ENCODE data around the gene PRKAB2.
"Not testable (repeated sequence)": the region's sequence is repeated elsewhere in the genome, so short reads cannot be mapped to it uniquely, and the experiment has no call there.

Gene PRKAB2

DNA sequence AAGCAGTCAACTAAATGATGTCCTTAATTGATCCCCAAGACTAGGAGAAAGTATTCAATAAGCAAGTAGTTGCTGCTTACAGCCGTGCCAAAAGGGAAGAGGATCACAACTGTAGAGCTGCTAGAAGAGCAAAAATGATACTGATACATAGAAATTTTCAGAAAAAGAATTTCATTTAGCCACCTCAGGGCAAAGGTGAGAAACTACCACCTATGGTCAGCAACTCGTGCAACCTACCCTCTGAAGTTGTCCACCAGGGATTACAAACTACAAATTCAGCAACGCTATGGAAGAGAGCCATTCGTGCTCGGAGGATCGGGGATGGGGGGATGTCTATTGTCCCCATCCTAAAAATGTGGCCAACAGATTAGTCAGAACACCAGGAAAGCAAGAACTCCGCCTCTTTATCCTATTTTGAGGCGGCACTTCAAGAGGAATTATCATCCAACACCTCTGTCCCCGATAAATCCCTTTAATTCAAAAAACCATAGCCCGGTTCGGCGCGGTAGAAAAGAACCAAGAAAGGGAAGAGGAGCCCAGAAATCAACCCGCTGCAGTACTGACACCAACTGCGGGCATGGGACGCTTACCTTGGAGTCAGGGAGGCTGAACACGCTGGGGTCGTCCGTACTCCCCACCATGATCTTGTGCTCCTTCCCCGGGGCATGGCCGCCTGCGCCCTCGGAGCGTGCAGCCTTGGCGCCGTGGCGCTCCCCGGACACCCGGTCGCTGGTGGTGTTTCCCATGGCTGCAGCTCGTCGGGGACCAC, 687 bp downstream of the PRKAB2 start:
- TF ChIP-seq ZFX (IDR thresholded peaks at IDR 0.05; ENCODE audit: borderline replicate concordance): no peak
- TF ChIP-seq CTCF (IDR thresholded peaks at IDR 0.05): no peak
- H3K27ac ChIP-seq: peak overlapping the region; percentile 83

DNA sequence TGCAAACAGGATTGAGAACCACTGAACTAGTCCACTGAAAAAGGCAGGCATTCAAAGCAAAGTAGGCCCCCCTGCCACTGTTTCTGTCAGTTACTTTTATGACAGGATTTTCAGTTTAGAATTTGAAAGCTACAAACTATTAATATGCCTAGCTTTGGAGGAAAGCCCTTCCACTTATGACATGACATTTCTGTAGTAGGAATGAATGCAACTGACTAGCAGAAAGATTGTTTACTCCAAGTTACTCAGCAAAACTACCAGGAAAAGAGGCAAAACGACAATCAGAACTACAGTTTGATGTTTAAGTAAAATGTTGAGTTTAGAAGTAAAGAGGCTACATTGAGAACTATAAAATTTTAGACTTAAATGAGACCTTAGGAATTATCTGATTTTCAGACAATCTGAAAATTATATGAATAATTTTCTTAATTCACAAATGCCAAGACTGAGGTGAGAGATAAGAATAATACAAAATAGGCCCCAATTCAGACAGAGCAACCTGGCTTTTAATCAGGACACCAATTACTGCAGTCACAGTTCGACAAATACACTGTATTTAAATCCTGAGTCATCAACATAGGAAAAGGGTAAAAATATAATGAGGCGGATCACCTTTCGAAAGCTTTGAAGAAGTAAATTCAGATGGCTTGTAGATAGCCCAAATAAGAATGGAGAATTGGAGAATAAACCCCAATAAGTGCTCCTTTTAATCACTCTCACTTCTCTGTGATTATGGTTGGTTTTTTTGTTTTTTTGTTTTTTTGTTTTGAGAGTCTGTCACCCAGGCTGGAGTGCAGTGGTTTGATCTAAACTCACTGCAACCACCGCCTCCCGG, 2.2 kb downstream of the PRKAB2 start:
- no peak overlapping the region for H3K27ac ChIP-seq
- TF ChIP-seq CTCF (IDR thresholded peaks at IDR 0.05) (no peak), ZFX (IDR thresholded peaks at IDR 0.05; ENCODE audit: borderline replicate concordance) (no peak)

- no peak for TF ChIP-seq CTCF (IDR thresholded peaks at IDR 0.05)
- no peak for TF ChIP-seq ZFX (IDR thresholded peaks at IDR 0.05; ENCODE audit: borderline replicate concordance)
- no peak overlapping the region for H3K27ac ChIP-seq
Observed at GRCh38 chr1:147169171-147169570, 3.1 kb downstream of the PRKAB2 start.

DNA sequence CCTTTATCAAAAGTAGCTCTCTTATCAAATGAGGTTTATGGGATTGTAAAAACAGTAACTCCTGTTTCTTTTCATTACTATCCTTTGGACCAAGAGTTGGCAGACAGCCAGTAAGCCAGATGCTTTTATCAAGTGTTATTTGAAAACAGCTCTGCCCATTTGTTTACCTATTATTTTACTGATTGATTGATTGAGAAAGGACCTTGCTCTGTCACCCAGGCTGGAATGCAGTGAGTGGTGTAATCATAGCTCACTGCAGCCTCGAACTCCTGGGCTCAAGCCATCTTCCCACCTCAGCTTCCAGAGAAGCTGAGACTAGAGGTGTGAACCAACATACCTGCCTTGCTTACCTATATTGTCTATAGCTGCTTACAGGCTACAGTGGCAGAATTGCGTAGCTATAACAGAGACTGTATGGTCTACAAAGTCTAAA, 3.6 kb downstream of the PRKAB2 start:
- H3K27ac ChIP-seq: no peak overlapping the region

DNA sequence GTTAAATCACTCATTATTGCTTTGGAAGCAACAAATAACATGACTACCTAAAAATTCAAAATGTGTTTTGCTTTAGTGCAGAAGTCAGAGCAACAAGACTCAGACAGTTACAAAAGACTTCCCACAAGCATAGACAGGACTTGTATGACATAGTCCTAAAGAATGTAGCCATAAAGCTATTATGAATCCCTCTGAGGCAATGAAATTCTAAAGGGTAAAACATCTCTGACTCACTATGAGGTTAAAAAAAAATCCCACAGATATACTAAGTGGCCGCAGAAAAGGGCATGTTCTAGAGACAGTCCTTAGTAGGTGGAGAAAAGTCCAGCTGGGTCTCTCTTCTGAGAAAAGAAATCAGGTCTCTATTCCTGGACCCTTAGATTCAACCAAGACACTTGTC, 4.9 kb downstream of the PRKAB2 start:
- no peak overlapping the region for H3K27ac ChIP-seq
- TF ChIP-seq ZFX (IDR thresholded peaks at IDR 0.05; ENCODE audit: borderline replicate concordance) (no peak), CTCF (IDR thresholded peaks at IDR 0.05) (no peak)

More for the DNA sequence above, 3.6 kb downstream of the PRKAB2 start:
- TF ChIP-seq CTCF (IDR thresholded peaks at IDR 0.05) (no peak), ZFX (IDR thresholded peaks at IDR 0.05; ENCODE audit: borderline replicate concordance) (no peak)

GRCh38 chr1:147163019-147163418, 9.3 kb downstream of the PRKAB2 start:
- no peak overlapping the region for H3K27ac ChIP-seq
- no peak for TF ChIP-seq CTCF (IDR thresholded peaks at IDR 0.05)
- TF ChIP-seq ZFX (IDR thresholded peaks at IDR 0.05; ENCODE audit: borderline replicate concordance): no peak

- TF ChIP-seq ZFX (IDR thresholded peaks at IDR 0.05; ENCODE audit: borderline replicate concordance) (no peak), CTCF (IDR thresholded peaks at IDR 0.05) (no peak)
- H3K27ac ChIP-seq: no peak overlapping the region
Observed at GRCh38 chr1:147162093-147162492, 10.2 kb downstream of the PRKAB2 start.

- H3K27ac ChIP-seq: not testable (repeated sequence)
Observed at GRCh38 chr1:147157116-147157515, 15.2 kb downstream of the PRKAB2 start.
